GM12873 (cell line): Measurements from ENCODE around the gene ZMYND8.

Experiments used
- TF ChIP-seq, protein P1 (sequence below): IDR thresholded peaks from 2 replicates; pipeline ENCODE4 v1.5.1; 2012; ENCODE audit warnings: low read depth, mild to moderate bottlenecking, moderate library complexity, low read length, control low read depth; ENCODE audit not compliant: insufficient read depth; ENCODE audit errors: missing control alignments

ZMYND8 gene

DNA sequence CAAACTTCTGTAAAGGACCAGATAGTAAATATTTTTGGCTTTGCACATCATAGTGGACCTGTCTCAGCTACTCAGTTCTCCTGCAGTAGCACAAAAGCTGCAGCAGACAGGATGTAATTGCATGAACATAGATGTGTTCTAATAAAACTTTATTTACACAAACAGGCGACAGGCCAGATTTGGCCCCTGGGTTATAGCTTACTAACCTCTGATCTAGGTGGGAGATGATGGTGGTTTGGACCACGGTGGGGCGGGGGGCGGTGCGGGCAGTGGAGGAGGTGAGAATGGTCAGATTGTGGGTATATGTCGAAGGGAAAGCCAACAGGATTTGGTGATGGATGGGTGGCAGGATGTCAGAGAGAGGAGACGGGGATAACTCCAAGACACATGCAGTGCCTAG lies 196.3 kb downstream of the ZMYND8 start:
- TF ChIP-seq, protein P1, sequence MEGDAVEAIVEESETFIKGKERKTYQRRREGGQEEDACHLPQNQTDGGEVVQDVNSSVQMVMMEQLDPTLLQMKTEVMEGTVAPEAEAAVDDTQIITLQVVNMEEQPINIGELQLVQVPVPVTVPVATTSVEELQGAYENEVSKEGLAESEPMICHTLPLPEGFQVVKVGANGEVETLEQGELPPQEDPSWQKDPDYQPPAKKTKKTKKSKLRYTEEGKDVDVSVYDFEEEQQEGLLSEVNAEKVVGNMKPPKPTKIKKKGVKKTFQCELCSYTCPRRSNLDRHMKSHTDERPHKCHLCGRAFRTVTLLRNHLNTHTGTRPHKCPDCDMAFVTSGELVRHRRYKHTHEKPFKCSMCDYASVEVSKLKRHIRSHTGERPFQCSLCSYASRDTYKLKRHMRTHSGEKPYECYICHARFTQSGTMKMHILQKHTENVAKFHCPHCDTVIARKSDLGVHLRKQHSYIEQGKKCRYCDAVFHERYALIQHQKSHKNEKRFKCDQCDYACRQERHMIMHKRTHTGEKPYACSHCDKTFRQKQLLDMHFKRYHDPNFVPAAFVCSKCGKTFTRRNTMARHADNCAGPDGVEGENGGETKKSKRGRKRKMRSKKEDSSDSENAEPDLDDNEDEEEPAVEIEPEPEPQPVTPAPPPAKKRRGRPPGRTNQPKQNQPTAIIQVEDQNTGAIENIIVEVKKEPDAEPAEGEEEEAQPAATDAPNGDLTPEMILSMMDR, result no peak
